Epithelial cell of proximal tubule (primary cell): Measurements from ENCODE around the gene IFI6. TPM values are rescaled to one million over a fixed set of nuclear protein-coding genes. Genes with fewer than 3 reads are reported as not detected.

Source experiments
- DNase-seq: peaks from one replicate; pipeline ENCODE4 v3.0.0-alpha.2; 2011; ENCODE audit warnings: low read depth
- H3K4me3 ChIP-seq: 2 replicates; pipeline ENCODE4 v1.5.1; 2011; ENCODE audit warnings: low read depth, mild to moderate bottlenecking, low read length
- CTCF ChIP-seq: conservative IDR thresholded peaks from 2 replicates; pipeline ENCODE4 v1.5.1; 2012; ENCODE audit warnings: low read depth, mild to moderate bottlenecking, low read length
- total RNA-seq: library from RNA; depleted of rRNA; stranded (reverse); fragments of >200 nt; gene quantifications from 2 replicates; pipeline ENCODE4 v1.2.3, GENCODE V29; 2015

Gene IFI6
- total RNA-seq: 6.4 and 28.3 TPM in 2 replicates

GRCh38 chr1:27671964-27672749 lies at the start of gene IFI6:
IFI6 (minus strand) TSS chr1:27672192; CDS start chr1:27669314, 2,878 bp downstream.
- peak within 1 kb of the TSS; percentile 63 for H3K4me3 ChIP-seq
- peak; percentile 83 for DNase-seq
- peak; percentile 37 for TF ChIP-seq CTCF

GRCh38 chr1:27719286-27720251 lies 47.6 kb upstream of the IFI6 start:
- TF ChIP-seq CTCF: peak; percentile 60
- no peak for DNase-seq
- no peak overlapping the region for H3K4me3 ChIP-seq

GRCh38 chr1:27716262-27716895 lies 44.4 kb upstream of the IFI6 start:
- no peak for TF ChIP-seq CTCF
- DNase-seq: no peak
- H3K4me3 ChIP-seq: no peak overlapping the region

- no peak overlapping the region for H3K4me3 ChIP-seq
- no peak for DNase-seq
- no peak for TF ChIP-seq CTCF
Measured at GRCh38 chr1:27713869-27714513, 42.0 kb upstream of the IFI6 start.

GRCh38 chr1:27713139-27713725 lies 41.2 kb upstream of the IFI6 start:
- DNase-seq: no peak
- H3K4me3 ChIP-seq: no peak overlapping the region
- TF ChIP-seq CTCF: no peak

GRCh38 chr1:27710574-27710973 lies 38.6 kb upstream of the IFI6 start:
- no peak for DNase-seq
- no peak overlapping the region for H3K4me3 ChIP-seq
- TF ChIP-seq CTCF: no peak
